ENCODE results near the gene ONECUT3. TPM values are rescaled to one million over a fixed set of nuclear protein-coding genes. Genes with fewer than 3 reads are reported as not detected.

The ONECUT3 gene
- total and polyA plus RNA-seq, 4 donors, result not detected

GRCh38 chr19:1816530-1817298 lies 63.4 kb downstream of the ONECUT3 start (continued):
- TF ChIP-seq CTCF (IDR thresholded peaks at IDR 0.05; ENCODE audit: low read depth, low read length, missing input control) (no peak), TAF1 (conservative IDR thresholded peaks at IDR 0.05) (no peak), MAX (IDR thresholded peaks at IDR 0.05) (no peak), HNF4G (IDR thresholded peaks at IDR 0.05) (no peak)

- Histone ChIP-seq H3K9me3 (ENCODE audit: control insufficient read depth in 4 of 4, low read length in 3 of 4) (no peaks in the 10 kb centered on the region), H3K4me1 (ENCODE audit: control insufficient read depth in 4 of 4, insufficient read depth in 4 of 4, low read length in 3 of 4) (peaks cover 0 to 11% (median 6%) of the 10 kb centered on the region in 4 donors), H3K27ac (ENCODE audit: low read depth in 1 of 2, low read length in 2 of 2) (no peak overlapping the region), H3K9ac (ENCODE audit: low read depth in 1 of 2, low read length in 2 of 2) (no peak overlapping the region), H3K36me3 (ENCODE audit: control insufficient read depth in 4 of 4, insufficient read depth in 3 of 4, low read depth in 1 of 4, low read length in 3 of 4) (peaks cover 18 to 59% (median 39%) of the 10 kb centered on the region in 4 donors), H3K4me3 (ENCODE audit: low read depth in 1 of 3, low read length in 3 of 3) (no peak overlapping the region), H3K27me3 (ENCODE audit: control insufficient read depth in 4 of 4, insufficient read depth in 4 of 4, low read length in 3 of 4) (no peaks in the 10 kb centered on the region)
- TF ChIP-seq TAF1 (conservative IDR thresholded peaks at IDR 0.05) (no peak), FOXA1 (IDR thresholded peaks at IDR 0.05) (no peak), HNF4A (conservative IDR thresholded peaks at IDR 0.05) (no peak), MAX (IDR thresholded peaks at IDR 0.05) (no peak), FOXA2 (IDR thresholded peaks at IDR 0.05) (no peak), CTCF (IDR thresholded peaks at IDR 0.05; ENCODE audit: low read depth, low read length, missing input control) (no peak), JUND (IDR thresholded peaks at IDR 0.05) (no peak), GABPA (IDR thresholded peaks at IDR 0.05 in 1 of 2, conservative IDR thresholded peaks at IDR 0.05 in 1 of 2) (no peak), YY1 (IDR thresholded peaks at IDR 0.05) (no peak), ZBTB33 (IDR thresholded peaks at IDR 0.05) (no peak), ATF3 (IDR thresholded peaks at IDR 0.05) (no peak), EGR1 (IDR thresholded peaks at IDR 0.05; ENCODE audit: low read depth in 2 of 2) (no peak), SP1 (IDR thresholded peaks at IDR 0.05) (no peak), RXRA (IDR thresholded peaks at IDR 0.05) (no peak), REST (IDR thresholded peaks at IDR 0.05) (no peak), HNF4G (IDR thresholded peaks at IDR 0.05) (no peak), NR2F2 (IDR thresholded peaks at IDR 0.05) (no peak)
- WGBS, result 88% methylated on average over 25 of the region's 25 CpGs
- DNase-seq (ENCODE audit: low spot score), result no peak
Observed at GRCh38 chr19:1817553-1818179, 64.4 kb downstream of the ONECUT3 start.

Data from liver (tissue), 9 donors.